Myocyte (in vitro differentiated cells): ENCODE measurements around the gene FTL. TPM values are rescaled to one million over a fixed set of nuclear protein-coding genes. Genes with fewer than 3 reads are reported as not detected.
"Not testable (repeated sequence)": the region's sequence is repeated elsewhere in the genome, so short reads cannot be mapped to it uniquely, and the experiment has no call there.

Experiments
- DNase-seq: peaks from one replicate; pipeline ENCODE4 v3.0.0-alpha.2; 2012; ENCODE audit warnings: low read depth
- polyA plus RNA-seq: library from polyadenylated mRNA; unstranded; fragments of >200 nt; gene quantifications from one replicate; pipeline ENCODE4 v1.2.1, GENCODE V29; 2012; ENCODE audit warnings: missing spikeins
- total RNA-seq: library from RNA; depleted of rRNA; stranded (reverse); fragments of >200 nt; gene quantifications from 2 replicates; pipeline ENCODE4 v1.2.3, GENCODE V29; 2014

Gene FTL
- 1,692 and 1,792 TPM in 2 replicates for total RNA-seq
- 5,857 TPM for polyA plus RNA-seq

DNA sequence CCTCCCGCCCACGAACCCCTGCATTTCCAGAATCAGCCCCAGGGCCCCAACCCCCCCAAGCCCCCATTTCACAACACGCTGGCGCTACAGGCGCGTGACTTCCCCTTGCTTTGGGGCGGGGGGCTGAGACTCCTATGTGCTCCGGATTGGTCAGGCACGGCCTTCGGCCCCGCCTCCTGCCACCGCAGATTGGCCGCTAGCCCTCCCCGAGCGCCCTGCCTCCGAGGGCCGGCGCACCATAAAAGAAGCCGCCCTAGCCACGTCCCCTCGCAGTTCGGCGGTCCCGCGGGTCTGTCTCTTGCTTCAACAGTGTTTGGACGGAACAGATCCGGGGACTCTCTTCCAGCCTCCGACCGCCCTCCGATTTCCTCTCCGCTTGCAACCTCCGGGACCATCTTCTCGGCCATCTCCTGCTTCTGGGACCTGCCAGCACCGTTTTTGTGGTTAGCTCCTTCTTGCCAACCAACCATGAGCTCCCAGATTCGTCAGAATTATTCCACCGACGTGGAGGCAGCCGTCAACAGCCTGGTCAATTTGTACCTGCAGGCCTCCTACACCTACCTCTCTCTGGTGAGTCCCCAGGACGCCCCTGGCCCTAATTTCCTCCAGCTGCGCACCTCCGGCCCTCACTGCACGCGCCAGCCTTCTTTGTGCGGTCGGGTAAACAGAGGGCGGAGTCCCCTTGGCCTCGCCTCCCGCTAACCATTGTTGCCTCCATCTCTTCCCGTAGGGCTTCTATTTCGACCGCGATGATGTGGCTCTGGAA is at the start of gene FTL:
TSS of gene FTL (plus strand) at position 270 of the 766 bp plus-strand sequence. CDS start at position 469, 199 bp downstream.
- DNase-seq, result peak; percentile 96

DNA sequence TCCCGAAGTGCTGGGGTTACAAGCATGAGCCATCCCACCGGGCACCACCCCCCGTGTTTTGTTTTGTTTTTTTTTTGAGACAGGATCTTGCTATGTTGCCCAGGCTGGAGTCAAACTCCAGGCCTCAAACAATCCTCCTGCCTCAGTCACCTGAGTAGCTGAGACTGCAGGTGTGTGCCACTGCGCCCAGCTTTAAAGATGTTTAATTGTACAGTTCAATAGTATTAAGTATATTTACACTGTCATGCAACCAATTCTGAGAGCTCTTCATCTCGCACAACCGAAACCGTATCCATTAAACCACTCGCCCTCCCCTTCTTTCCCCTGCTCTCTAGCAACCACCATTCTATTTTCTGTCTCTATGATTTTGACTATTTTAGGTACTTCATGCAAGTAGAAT is 49.4 kb upstream of the FTL start:
- no peak for DNase-seq

DNA sequence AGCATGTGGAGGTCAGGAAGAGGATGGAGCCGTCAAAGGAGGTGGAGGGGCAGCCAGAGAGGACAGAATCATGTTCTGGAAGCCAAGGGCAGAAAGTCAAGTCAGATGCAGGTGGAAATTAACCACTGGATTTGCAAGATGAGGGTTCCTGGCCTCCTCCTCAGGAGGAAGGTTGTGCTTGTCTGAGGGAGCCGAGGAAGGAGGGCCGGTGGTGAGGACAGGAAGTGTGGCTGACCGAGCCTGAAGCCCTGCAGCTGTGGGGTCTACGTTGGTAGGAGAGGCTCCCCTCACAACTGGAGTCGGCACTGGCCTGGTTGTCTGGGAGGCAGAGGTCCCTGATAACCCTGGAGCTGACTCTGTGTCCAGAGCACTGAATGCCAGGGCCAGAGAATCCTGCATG is 47.0 kb upstream of the FTL start:
- DNase-seq, result no peak

DNA sequence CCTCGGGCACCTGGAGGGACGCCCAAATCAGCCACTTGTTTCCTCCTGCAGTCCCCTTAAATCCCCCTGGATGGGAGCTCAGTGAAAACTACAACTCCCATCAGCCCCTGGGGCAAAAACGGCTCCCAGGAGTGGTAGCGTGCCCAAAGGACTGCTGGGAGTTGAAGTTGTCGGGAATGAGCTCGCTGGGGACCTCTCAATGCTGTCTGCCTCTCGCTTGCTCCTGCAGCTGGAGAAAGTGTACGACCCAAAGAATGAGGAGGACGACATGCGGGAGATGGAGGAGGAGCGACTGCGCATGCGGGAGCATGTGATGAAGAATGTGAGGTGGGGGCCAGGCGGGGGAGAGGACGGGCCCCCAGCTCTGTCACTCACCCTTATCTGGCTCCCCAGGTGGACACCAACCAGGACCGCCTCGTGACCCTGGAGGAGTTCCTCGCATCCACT is 46.3 kb upstream of the FTL start:
- no peak for DNase-seq

DNA sequence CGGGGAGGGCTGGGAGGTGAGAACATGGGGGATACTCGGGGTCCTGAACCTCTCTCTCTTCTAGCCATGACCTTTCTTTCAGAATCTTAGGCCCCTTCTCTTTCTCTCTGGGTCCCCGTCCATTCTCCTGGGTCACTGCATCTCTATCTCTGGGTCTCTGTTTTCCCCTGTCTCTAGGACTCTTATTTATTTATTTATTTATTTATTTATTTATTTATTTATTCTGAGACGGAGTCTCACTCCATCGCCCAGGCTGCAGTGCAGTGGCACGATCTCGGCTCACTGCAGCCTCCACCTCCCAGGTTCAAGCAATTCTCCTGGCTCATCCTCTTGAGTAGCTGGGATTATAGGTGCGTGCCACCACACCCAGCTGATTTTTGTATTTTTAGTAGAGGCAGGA is 45.8 kb upstream of the FTL start:
- not testable (repeated sequence) for DNase-seq

DNA sequence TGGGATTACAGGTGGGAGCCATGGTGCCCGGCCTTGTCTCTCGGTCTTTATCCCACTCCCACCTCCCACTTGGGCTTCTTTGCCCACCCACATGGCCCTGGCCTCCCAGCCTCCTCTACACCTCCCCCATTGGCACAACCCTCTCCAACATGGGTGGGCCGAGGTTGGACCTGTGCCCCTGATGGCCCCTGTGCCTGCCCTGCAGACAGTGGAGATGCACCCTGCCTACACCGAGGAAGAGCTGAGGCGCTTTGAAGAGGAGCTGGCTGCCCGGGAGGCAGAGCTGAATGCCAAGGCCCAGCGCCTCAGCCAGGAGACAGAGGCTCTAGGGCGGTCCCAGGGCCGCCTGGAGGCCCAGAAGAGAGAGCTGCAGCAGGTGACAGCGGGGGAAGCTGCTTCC is 44.2 kb upstream of the FTL start:
- no peak for DNase-seq

DNA sequence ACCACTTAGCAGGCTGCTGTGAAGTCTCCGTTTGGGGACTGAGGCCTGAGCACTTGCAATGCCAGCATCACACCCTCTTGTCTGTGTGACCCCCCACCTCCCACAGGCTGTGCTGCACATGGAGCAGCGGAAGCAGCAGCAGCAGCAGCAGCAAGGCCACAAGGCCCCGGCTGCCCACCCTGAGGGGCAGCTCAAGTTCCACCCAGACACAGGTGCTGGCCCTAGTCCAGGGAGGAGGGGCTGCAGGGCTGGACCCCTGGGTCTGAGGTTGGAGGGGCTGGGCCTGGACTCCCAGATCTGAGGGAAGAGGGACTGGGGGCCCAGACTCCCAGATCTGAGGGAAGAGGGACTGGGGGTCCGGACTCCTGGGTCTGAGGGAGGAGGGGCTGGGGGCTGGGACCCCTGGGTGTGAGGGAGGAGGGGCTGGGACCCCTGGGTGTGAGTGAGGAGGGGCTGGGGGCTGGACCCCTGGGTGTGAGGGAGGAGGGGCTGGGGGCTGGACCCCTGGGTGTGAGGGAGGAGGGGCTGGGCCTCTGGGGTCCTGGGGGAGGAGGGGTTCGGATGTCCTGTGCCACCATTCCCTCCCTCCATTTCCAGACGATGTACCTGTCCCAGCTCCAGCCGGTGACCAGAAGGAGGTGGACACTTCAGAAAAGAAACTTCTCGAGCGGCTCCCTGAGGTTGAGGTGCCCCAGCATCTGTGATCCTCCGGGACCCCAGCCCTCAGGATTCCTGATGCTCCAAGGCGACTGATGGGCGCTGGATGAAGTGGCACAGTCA is 43.2 kb upstream of the FTL start:
- no peak for DNase-seq

DNA sequence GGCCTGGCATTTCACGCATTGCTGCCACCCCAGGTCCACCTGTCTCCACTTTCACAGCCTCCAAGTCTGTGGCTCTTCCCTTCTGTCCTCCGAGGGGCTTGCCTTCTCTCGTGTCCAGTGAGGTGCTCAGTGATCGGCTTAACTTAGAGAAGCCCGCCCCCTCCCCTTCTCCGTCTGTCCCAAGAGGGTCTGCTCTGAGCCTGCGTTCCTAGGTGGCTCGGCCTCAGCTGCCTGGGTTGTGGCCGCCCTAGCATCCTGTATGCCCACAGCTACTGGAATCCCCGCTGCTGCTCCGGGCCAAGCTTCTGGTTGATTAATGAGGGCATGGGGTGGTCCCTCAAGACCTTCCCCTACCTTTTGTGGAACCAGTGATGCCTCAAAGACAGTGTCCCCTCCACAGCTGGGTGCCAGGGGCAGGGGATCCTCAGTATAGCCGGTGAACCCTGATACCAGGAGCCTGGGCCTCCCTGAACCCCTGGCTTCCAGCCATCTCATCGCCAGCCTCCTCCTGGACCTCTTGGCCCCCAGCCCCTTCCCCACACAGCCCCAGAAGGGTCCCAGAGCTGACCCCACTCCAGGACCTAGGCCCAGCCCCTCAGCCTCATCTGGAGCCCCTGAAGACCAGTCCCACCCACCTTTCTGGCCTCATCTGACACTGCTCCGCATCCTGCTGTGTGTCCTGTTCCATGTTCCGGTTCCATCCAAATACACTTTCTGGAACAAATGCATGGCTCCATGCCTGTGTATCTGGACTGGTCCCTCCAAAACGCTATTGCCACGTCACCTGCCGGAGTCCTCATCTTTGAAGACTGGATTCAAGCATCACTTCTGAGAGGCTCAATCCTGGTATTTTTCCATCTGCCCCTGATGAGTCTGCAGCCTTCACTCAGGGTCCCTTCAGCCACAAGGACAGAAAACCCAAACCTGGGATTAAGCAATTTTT is 42.3 kb upstream of the FTL start:
- no peak for DNase-seq

DNA sequence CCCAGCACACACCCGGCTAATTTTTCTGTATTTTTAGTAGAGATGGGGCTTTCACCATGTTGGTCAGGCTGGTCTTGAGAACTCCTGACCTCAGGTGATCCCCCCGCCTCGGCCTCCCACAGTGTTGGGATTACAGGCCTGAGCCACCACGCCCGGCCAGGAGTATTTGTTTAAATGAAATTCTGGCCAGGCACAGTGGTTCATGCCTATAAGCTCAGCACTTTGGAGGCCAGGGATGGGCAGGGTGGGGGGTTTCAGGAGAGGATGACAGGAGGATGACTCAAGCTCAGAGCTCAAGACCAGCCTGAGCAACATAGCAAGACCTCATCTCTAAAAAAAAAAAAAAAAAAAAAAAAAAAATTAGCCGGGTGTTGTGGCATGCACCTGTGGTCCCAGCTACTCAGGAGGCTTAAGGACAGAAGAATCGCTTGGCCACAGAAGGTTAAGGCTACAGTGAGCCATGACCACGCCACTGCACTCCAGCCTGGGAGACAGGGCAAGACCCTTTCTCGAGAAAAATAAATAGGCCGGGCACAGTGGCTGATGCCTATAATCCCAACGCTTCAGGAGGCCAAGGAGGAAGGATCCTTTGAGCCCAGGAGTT is 39.8 kb upstream of the FTL start:
- DNase-seq, result peak; percentile 54

DNA sequence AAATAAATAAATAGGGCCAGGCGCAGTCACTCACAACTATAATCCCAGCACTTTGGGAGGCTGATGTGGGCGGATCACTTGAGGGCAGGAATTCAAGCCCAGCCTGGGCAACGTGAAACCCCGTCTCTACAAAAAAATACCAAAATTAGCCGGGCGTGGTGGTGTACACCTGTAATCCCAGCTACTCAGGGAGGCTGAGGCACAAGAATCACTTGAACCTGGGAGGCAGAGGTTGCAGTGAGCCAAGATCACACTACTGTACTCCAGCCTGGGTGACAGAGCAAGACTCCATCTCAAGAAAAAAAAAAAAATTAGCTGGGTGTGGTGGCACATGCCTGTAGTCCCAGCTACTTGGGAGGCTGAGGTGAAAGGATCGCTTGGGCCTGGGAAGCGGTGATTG is 39.2 kb upstream of the FTL start:
- DNase-seq, result not testable (repeated sequence)

DNA sequence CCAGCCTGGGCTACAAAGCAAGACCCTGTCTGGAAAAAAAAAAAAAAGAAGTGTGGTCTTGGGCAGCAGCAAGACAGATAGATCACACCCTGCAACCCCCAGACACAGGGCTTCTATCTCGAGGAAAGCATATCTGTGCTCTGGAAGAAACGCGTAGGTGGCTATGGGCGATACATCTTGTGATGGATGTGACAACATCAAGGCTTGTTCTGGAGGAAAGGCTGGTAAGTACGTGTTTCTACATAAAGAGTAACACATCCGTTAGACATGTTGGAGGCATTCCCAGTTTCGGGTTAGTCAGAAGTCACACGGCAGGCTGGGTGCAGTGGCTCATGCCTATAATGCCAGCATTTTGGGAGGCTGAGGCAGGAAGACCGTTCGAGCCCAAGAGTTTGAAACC is 38.2 kb upstream of the FTL start:
- peak; percentile 78 for DNase-seq

DNA sequence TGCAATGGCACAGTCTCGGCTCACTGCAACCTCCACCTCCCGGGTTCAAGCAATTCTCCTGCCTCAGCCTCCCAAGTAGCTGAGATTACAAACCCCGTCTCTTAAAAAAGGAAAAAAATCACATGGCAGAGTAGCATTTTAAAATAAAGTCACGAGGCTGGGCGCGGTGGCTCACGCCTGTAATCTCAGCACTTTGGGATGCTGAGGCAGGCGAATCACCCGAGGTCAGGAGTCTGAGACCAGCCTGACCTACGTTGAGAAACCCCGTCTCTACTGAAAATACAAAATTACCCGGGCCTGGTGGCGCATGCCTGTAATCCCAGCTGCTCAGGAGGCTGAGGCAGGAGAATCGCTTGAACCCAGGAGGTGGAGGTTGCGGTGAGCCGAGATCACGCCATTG is 37.4 kb upstream of the FTL start:
- DNase-seq, result not testable (repeated sequence)

DNA sequence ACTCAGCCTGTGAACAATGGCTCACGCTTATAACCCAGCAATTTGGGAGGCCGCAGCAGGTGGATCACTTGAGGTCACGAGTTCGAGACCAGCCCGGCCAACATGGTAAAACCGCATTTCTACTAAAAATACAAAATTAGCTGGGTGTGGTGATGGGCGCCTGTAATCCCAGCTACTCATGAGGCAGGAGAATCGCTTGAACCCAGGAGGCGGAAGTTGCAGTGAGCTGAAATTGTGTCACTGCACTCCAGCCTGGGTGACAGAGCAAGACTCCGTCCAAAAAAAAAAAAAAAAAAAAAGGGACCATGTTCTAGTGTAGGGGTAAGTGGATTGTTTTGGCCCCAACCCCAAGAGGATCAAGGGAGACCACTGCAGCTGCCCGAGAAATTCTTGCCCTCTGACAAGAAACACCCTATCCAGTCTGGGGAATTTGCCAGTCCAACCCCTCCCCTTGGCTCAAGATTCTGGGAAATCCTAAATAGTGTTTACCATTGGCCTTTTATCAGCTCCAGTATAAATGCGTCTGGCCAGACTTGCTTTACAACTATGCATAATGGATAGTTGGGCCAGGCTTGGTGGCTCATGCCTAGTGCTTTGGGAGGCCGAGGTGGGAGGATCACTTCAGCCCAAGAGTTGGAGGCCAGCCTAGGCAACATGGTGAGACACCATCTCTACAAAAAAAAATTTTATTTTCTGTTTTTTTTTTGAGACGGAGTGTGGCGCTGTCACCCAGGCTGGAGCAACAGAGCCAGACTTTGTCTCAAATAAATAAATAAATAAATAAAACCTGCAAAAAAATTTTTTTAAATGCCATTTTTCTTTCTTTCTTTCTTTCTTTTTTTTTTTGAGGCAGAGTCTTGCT is 36.7 kb upstream of the FTL start:
- peak; percentile 76 for DNase-seq

DNA sequence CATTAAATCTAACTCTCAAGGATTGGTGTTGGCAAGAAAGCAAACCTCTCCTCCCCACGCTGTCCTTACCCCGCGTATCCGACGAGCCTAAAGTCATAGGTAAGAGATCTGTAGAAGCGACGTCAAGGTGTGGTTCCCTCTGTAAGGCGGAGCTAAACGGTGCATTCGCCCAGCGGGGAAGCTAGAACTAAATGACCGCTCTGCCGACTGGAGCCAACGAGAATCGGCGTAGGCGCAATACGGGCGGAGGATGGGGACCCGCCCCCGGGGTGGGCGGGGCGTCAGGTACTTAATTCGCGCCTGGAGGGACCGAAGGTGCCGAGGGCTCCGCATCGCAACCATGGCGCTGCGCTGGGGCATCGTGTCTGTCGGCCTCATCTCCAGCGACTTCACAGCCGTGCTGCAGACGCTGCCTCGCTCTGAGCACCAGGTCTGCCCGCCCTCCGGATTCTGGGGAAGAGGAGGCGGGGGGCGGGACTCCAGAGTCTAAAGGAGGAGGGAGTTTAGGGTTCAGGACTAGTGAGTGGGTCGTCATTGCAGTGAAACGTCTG is 31.7 kb upstream of the FTL start, which contains the start of gene DHDH:
TSS of gene DHDH (plus strand) at position 318 of the 551 bp plus-strand sequence. CDS start at position 341, 23 bp downstream.
- DNase-seq, result peak; percentile 27

DNA sequence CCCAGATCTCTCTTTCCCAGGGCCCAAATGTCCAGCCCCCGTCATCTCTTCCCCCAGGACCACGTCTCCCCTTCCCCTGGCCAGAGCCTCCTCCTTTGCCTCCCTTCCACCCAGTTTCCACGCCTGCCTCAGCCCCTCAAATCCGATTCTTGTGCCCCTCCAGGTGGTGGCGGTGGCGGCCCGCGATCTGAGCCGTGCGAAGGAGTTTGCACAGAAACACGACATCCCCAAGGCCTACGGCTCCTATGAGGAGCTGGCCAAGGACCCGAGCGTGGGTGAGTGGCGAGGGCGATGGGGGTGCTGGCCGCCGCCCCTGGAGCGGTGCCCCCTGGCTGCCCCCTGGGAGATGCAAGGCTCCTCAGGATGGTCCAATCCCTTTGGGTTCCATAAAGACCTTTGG is 30.3 kb upstream of the FTL start:
- no peak for DNase-seq

DNA sequence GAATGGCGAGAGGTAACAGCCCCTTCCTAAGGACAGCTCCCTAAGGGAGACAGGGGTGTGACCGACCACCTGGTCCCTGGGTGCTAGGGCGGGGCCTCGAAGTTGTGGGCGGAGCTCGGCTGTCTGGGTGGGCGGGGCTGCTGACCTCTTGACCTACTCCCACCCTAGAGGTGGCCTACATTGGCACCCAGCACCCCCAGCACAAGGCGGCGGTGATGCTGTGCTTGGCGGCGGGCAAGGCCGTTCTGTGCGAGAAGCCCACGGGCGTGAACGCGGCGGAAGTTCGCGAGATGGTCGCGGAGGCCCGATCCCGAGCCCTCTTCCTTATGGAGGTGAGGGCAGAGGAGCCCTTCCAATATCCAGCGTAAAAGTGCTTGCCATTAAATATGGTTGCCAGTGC is 29.2 kb upstream of the FTL start:
- no peak for DNase-seq

DNA sequence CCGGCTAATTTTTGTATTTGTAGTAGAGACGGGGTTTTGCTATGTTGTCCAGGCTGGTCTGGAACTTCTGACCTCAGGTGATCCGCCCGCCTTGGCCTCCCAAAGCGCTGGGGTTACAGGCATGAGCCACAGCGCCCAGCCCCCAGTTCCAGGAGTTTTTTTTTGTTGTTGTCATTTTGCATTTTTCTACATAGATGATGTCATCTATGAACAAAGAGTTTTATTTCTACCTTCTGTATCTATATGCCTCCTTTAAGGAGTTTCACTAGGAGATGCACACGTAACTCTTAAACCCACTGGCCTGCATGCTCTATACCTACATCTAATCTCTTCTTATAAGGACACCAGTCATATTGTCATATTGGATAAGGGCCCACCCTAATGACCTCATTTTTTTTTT is 26.9 kb upstream of the FTL start:
- no peak for DNase-seq

DNA sequence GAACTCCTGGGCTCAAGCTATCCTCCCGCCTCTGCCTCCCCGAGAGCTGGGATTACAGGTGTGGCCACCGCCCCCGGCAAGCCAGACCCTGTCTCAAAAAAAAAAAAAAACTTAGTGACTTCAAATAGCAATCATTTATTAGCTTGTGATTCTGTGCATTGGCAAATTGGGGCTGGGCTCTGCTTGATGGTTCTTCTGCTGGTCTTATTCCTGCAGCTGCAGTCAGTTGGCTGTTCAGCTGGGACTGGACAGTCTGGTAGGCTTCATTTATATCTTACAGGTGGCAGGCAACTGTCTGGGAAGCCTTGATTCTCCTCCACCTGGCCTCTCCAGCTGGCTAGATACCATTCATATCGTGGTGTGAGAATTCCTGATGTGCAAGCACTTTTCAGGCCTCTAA is 24.2 kb upstream of the FTL start:
- DNase-seq, result no peak

DNA sequence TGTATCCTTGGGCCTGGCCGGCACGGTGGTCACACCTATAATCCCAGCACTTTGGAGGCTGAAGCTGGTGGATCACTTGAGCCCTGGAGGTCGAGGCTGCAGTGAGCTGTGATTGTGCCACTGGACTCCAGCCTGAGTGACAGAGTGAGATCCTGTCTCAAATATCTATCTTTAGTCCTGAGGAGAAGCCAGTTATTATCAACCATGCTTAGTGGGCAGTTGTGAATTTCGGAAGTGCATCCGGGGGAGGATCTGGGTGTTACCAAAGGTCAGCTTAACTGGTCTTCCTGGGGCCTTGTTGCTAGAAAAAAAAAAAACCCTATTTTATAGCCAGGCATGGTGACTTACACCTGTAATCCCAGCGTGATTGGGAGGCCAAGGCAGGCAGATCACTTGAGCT is 22.0 kb upstream of the FTL start:
- DNase-seq, result no peak

DNA sequence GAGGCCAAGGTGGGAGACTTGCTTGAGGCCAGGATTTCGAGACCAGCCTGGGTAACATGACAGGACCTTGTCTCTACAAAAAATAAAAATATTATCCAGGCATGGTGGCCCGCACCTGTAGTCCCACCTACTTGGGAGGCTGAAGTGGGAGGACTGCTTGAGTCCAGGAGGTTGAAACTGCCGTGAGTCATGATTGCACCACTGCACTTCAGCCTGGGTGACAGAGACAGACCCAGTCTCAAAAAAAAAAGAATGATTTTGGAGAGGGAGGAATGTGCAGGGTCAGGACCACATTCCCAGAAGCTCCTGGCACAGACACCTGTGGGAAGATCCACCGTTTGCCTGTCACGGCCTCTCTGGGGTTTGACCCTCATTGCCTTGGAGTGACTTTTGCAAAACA is 19.7 kb upstream of the FTL start:
- no peak for DNase-seq
